Activated T-cell treated with anti-CD3 and anti-CD28 coated beads, Interleukin-2, amount 50 U/mL, for 24 hours (primary cell): ENCODE results near the gene TREML4.
"Not testable (repeated sequence)": the region's sequence is repeated elsewhere in the genome, so short reads cannot be mapped to it uniquely, and the experiment has no call there.

ENCODE experiments used
- DNase-seq: peaks from one replicate; pipeline ENCODE4 v3.0.0-alpha.2; 2020
- H3K27ac Mint-ChIP-seq: 2 replicates; pipeline ENCODE4 v1.8.0; 2020; ENCODE audit warnings: mild to moderate bottlenecking, mixed read lengths
- H3K27me3 Mint-ChIP-seq: 2 replicates; pipeline ENCODE4 v1.8.0; 2020; ENCODE audit warnings: mixed read lengths
- H3K36me3 Mint-ChIP-seq: 2 replicates; pipeline ENCODE4 v1.8.0; 2020; ENCODE audit warnings: low read depth, mixed read lengths
- H3K4me1 Mint-ChIP-seq: 2 replicates; pipeline ENCODE4 v1.8.0; 2020; ENCODE audit warnings: low read depth, mixed read lengths
- H3K4me3 Mint-ChIP-seq: 2 replicates; pipeline ENCODE4 v1.8.0; 2020; ENCODE audit warnings: mild to moderate bottlenecking, moderate library complexity, mixed read lengths
- H3K9me3 Mint-ChIP-seq: 2 replicates; pipeline ENCODE4 v1.8.0; 2020; ENCODE audit warnings: mixed read lengths

Gene TREML4

DNA sequence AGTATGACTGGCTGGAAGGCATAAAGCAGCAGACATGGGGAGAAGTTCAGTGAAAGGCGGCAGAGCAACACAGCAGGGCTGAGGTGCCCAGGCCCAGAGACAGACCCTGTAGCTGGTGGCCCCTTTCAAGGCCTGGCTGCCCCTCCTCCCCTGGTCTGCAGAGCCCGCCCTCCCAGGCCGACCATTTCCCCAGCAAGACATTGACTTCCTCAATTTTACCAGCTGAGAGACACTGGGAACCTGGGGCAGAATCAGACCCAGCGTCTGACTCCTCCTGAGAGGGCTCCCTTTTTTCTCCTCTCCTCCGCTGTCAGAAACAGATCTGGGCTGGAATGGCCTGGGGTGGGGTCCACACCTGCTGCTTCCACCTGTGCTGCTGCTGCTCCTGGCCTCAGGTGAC, at the start of gene TREML4:
TSS of gene TREML4 (plus strand) at position 254 of the 400 bp plus-strand sequence. CDS start at position 333, 79 bp downstream.
- Mint-ChIP-seq H3K9me3 (no peaks in the 10 kb centered on the region), H3K36me3 (no peaks in the 10 kb centered on the region), H3K4me1 (no peaks in the 10 kb centered on the region), H3K4me3 (no peak within 1 kb of the TSS), H3K27ac (no peak within 1 kb of the TSS), H3K27me3 (peaks cover 8% of the 10 kb centered on the region)
- no peak for DNase-seq

- Mint-ChIP-seq H3K4me3 (no peak overlapping the region), H3K27me3 (peaks cover 3% of the 10 kb centered on the region), H3K4me1 (peaks cover 8% of the 10 kb centered on the region), H3K36me3 (no peaks in the 10 kb centered on the region), H3K9me3 (no peaks in the 10 kb centered on the region), H3K27ac (no peak overlapping the region)
- DNase-seq = no peak
These were observed 49.0 kb upstream of the TREML4 start for GRCh38 chr6:41179163-41179562.

GRCh38 chr6:41181566-41181965, 46.6 kb upstream of the TREML4 start:
- no peaks in the 10 kb centered on the region for H3K27me3 Mint-ChIP-seq
- DNase-seq = no peak
- peaks cover 8% of the 10 kb centered on the region for H3K4me1 Mint-ChIP-seq
- H3K9me3 Mint-ChIP-seq = no peaks in the 10 kb centered on the region
- H3K27ac Mint-ChIP-seq = no peak overlapping the region
- no peaks in the 10 kb centered on the region for H3K36me3 Mint-ChIP-seq
- H3K4me3 Mint-ChIP-seq = no peak overlapping the region

DNA sequence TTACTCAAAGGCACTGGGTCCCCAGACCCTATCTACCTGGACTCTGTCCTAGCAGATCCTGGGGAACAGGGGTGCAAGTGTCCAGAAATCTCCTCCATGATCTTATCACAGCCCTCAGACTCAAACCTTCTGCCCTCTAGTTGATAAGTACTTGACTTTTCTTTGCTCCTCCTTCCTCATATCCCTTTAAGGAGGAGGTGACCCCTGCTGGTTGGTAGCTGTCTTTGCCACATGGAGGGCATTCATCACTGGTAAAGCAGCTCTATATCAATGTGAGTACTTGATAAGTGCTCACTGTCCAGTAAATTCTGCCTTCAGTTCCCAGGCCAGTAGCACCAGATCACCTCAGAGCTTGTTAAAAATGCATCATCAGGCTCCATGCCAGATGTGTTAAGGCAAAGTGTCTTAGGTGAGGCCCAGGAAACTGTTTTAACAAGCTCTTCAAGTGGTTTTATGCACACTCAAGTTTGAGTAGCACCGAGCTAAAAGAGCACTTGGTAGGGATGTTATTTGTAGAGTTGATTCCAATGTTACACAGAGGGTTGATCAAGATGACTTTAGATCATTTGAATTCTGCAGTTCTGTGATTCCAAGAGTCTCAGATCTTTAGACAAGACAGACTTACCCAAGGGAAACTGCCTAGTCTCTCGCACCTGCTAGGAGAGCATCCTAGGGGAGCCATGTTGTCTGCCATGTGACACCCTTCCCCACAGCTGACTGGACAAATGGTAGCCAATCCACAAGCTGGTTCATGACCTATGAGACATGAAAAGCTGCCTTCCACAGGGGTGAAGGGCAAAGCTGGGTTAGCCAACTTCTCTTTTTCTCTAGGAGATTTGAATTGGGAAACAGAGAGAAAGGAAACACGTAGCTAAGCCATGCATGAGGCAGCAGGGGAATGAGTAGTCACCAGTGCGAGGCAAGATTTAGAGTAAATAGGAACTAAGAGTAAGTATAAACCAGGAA, 45.8 kb upstream of the TREML4 start:
- Mint-ChIP-seq H3K27ac (no peak overlapping the region), H3K36me3 (no peaks in the 10 kb centered on the region), H3K27me3 (no peaks in the 10 kb centered on the region), H3K9me3 (no peaks in the 10 kb centered on the region), H3K4me3 (no peak overlapping the region), H3K4me1 (peaks cover 8% of the 10 kb centered on the region)
- no peak for DNase-seq

- Mint-ChIP-seq H3K27ac (no peak overlapping the region), H3K4me3 (no peak overlapping the region), H3K4me1 (peaks cover 8% of the 10 kb centered on the region)
These were observed 43.4 kb upstream of the TREML4 start for GRCh38 chr6:41184761-41185160.

GRCh38 chr6:41186031-41186562, 42.1 kb upstream of the TREML4 start:
- H3K4me1 Mint-ChIP-seq = peaks cover 8% of the 10 kb centered on the region
- no peak overlapping the region for H3K27ac Mint-ChIP-seq

More at GRCh38 chr6:41184761-41185160, 43.4 kb upstream of the TREML4 start:
- Mint-ChIP-seq H3K27me3 (no peaks in the 10 kb centered on the region), H3K9me3 (peaks cover 4% of the 10 kb centered on the region), H3K36me3 (peaks cover under 1% of the 10 kb centered on the region)
- no peak for DNase-seq

DNA sequence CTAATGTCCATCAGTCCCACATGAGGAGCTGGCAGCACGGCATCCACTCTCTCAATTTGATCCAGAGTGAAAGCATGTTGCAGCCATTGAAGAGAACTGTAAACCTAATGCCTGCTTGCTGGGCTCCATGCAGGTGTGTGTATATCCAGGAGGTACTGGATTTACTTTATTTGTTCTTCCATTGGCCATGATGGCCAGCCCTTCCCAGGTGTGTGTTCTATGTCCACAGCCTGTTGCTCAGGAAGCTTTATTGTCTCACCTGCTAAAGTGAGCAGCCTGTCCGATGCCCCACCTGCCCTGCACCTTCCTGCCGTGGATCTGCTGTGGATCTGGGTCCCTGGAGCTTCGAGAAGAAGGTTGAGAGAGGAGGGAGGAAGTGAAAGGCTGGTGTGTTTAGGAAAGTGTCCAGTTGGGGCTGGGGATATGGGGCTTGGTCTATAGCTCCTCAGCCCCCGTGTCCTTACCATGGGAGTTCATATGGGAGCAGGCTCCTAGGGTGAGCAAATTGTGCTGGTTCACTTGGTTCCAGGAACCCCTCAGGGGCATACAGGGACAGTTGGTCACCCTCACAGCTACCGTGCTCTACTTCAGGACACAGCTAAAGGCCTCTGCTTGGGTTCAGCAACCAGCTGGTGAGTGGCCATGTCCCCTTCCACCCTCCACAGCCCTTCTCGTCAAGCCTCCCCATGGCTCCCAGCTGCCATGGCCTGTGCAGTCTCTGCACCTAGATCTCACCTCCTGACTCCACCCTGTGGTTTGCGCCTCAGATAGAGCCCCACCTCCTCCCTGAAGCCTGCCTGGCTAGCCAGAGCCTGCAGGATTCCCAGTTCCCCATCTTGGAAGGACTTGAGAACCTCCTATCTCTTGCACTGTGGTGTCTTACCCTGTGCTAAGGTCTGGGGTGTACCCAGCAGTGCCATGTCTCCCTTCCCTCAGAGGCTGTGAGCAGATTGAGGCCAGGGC, 39.9 kb upstream of the TREML4 start:
- Mint-ChIP-seq H3K4me1 (peaks cover 2% of the 10 kb centered on the region), H3K27ac (no peak overlapping the region), H3K4me3 (no peak overlapping the region), H3K36me3 (peaks cover 4% of the 10 kb centered on the region), H3K9me3 (peaks cover 8% of the 10 kb centered on the region), H3K27me3 (no peaks in the 10 kb centered on the region)
- DNase-seq = no peak

More at GRCh38 chr6:41186031-41186562, 42.1 kb upstream of the TREML4 start:
- Mint-ChIP-seq H3K36me3 (peaks cover 4% of the 10 kb centered on the region), H3K9me3 (peaks cover 8% of the 10 kb centered on the region), H3K27me3 (no peaks in the 10 kb centered on the region), H3K4me3 (no peak overlapping the region)
- no peak for DNase-seq

GRCh38 chr6:41189046-41189445, 39.1 kb upstream of the TREML4 start:
- H3K4me3 Mint-ChIP-seq, H3K27ac Mint-ChIP-seq, H3K36me3 Mint-ChIP-seq, H3K27me3 Mint-ChIP-seq, H3K9me3 Mint-ChIP-seq, DNase-seq, H3K4me1 Mint-ChIP-seq: not testable (repeated sequence)

DNA sequence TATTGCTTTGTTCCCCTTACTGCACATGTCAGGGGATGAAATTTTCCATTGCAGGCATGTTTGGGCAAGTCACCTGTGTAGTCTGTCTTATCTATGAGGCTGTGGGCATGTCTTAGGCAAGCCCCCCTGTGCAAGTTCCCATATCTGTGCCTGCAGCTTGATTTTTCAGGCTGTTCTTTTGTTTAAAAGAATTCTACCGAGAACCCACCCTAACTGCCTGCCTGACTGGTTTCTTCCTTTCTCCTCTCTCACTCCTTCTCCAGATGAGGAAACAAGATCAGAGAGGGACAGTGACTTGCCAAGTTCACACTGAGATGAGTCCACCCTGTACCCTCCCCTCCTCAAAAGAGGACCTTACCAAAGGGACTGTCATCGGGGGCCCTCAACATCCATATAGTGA, 38.2 kb upstream of the TREML4 start:
- no peak overlapping the region for H3K27ac Mint-ChIP-seq
- H3K36me3 Mint-ChIP-seq = peaks cover 4% of the 10 kb centered on the region
- no peak overlapping the region for H3K4me3 Mint-ChIP-seq
- H3K9me3 Mint-ChIP-seq = peaks cover 8% of the 10 kb centered on the region
- H3K27me3 Mint-ChIP-seq = no peaks in the 10 kb centered on the region
- H3K4me1 Mint-ChIP-seq = peaks cover 8% of the 10 kb centered on the region
- no peak for DNase-seq

DNA sequence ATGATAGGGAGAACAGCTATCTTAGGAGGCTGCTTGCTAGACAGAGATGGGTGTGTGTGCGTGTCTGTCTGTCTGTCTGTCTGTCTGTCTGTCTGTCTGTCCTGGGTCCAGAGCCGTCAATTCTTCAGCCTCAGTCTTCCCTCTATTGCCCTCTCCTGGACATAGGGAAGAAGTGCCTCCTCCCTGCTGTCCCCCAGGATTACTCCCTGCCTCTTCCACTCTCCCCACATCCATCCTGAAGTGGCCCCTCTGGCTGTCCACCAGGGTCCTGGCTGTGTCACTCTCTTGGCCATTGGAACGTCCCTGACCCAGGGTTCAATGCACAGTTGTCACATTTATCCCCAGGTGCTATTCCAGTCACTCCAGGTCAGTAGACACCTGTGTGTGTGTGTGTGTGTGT, 37.4 kb upstream of the TREML4 start:
- Mint-ChIP-seq H3K36me3 (peaks cover 4% of the 10 kb centered on the region), H3K27ac (no peak overlapping the region)

DNA sequence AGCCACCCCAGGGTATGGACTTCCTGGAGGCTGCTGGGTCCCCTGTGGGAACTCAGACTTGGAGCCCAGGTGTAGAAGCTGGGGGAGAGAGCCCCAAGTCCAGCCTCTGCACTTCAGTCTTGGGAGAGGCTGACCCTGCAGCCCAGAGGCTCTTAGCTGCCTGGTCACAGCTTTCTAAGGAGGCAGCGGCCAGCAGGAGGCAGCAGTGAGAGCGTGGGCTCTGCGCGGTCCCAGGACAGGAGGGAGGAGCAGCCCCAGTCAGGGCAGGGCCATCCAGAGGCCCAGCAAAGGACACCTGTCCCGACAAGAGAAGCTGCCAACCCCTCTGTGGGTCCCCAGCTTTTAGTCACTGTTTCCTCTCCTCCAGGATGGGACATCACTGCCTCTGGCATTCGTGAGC, 36.6 kb upstream of the TREML4 start:
- H3K27me3 Mint-ChIP-seq = no peaks in the 10 kb centered on the region
- peaks cover 8% of the 10 kb centered on the region for H3K9me3 Mint-ChIP-seq
- DNase-seq = peak; percentile 68
- peaks cover 9% of the 10 kb centered on the region for H3K4me1 Mint-ChIP-seq
- peaks cover 4% of the 10 kb centered on the region for H3K36me3 Mint-ChIP-seq
- no peak overlapping the region for H3K27ac Mint-ChIP-seq
- H3K4me3 Mint-ChIP-seq = no peak overlapping the region

More for the DNA sequence above, 37.4 kb upstream of the TREML4 start:
- H3K9me3 Mint-ChIP-seq = peaks cover 8% of the 10 kb centered on the region
- H3K4me1 Mint-ChIP-seq = peaks cover 9% of the 10 kb centered on the region
- H3K27me3 Mint-ChIP-seq = no peaks in the 10 kb centered on the region
- H3K4me3 Mint-ChIP-seq = no peak overlapping the region
- no peak for DNase-seq

DNA sequence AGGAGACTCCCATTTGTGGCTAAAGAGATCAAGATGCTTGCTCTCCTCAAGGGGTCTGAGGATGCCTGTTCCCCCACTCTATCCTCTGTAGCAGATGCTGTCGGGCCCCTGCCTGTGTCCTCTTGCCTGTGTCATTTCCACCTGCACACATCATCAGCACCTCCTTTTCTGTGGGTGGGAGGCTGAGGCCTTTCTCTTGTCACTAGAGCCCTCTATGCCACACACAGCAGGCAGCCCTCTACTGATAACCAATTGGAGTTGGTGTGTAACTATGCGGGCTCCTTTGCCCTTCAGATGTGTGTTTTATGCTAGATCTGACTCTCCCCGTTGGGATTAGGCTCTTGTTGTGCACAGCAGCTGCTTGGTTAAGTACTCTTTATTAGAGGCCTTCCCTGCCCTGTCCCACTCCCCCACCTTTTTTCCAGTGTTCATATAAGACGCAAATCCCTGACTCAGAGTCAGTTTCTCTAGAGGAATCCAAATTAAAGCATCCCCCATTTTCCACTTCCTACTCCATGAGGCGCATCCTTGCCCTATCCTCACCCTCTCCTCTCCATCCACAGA, 34.9 kb upstream of the TREML4 start:
- peaks cover 14% of the 10 kb centered on the region for H3K4me1 Mint-ChIP-seq
- peaks cover 4% of the 10 kb centered on the region for H3K36me3 Mint-ChIP-seq
- no peak overlapping the region for H3K27ac Mint-ChIP-seq

DNA sequence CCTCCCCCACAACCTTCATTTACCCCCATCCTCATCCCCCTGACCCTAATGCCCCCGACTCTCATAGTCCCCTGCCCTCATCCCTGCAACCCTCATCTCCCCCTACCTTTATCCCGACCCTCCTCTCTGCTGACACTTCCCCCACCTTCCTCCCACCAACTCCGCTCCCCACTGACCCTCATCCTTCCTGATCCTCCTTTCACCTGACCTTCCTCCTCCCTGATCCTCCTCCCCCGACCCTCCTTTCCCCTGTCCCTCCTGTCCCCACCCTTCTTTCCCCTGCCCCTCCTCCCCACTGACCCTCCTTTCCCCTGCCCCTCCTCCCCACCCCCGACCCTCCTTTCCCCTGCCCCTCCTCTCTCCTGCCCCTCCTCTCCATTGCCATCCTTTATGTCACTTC, 34.3 kb upstream of the TREML4 start:
- Mint-ChIP-seq H3K36me3 (peaks cover 4% of the 10 kb centered on the region), H3K4me1 (peaks cover 15% of the 10 kb centered on the region), H3K4me3 (no peak overlapping the region), H3K27me3 (no peaks in the 10 kb centered on the region), H3K9me3 (peaks cover 8% of the 10 kb centered on the region), H3K27ac (no peak overlapping the region)
- no peak for DNase-seq

More for the DNA sequence above, 34.9 kb upstream of the TREML4 start:
- H3K9me3 Mint-ChIP-seq = peaks cover 8% of the 10 kb centered on the region
- DNase-seq = no peak
- no peaks in the 10 kb centered on the region for H3K27me3 Mint-ChIP-seq
- no peak overlapping the region for H3K4me3 Mint-ChIP-seq

GRCh38 chr6:41194386-41194785, 33.8 kb upstream of the TREML4 start:
- no peak overlapping the region for H3K4me3 Mint-ChIP-seq
- peaks cover 4% of the 10 kb centered on the region for H3K36me3 Mint-ChIP-seq
- H3K4me1 Mint-ChIP-seq = peaks cover 20% of the 10 kb centered on the region
- no peaks in the 10 kb centered on the region for H3K27me3 Mint-ChIP-seq
- H3K27ac Mint-ChIP-seq = no peak overlapping the region
- H3K9me3 Mint-ChIP-seq = peaks cover 6% of the 10 kb centered on the region
- DNase-seq = no peak
